Body of pancreas (tissue), 4 donors: ENCODE measurements around the gene BMP15.

Experiments
- CTCF ChIP-seq, 7 experiments: fragments of 450-650 bp in 4 of 7; fragments of 200-600 bp in 3 of 7; sonication (generic) in 3 of 7; IDR thresholded peaks; one replicate each; pipeline ENCODE4 v1.5.1; 2016 to 2019; ENCODE audit warnings: antibody characterized with exemption in 7 of 7
- POLR2A ChIP-seq, 3 donors: fragments of 450-650 bp; IDR thresholded peaks; one replicate each; pipeline ENCODE4 v1.6.1; 2016; ENCODE audit warnings: antibody characterized with exemption in 3 of 3, mild to moderate bottlenecking in 2 of 3

- TF ChIP-seq CTCF (IDR thresholded peaks at IDR 0.05): no peak
- TF ChIP-seq POLR2A (IDR thresholded peaks at IDR 0.05): no peak
Measured at GRCh38 chrX:50962156-50962555, 51.6 kb downstream of the BMP15 start.
